ENCODE results near the gene FAM234A.

DNA sequence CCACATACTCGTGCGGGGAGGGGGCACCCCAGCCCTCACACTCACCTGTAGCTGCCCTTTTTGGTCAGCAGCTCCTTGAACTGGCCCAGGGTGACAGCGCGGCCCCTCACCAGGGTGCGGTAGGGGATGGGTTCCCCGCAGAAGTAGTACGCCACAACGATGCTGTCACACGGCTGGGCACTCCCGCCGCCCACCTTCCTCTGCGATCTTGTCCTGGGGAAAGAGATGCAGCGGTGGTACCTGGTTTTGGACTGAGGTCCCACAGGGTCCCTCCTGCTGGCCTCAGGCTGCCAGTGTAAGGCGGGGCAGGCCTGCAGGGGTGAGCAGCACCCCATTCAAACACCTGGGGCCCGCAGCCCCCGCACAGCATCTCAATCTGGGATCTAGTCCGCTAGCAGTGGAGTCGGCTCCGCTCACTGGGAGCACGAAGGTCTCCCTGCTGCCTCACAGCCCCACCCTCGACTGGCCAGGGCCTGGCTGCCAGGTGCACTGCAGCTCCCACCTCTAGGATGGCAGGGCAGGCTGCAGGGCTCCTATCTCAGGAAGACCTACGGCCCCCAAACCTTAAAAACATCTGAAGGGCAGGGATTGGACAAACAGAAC is 54.9 kb downstream of the FAM234A start:
- TF ChIP-seq POLR2AphosphoS5 (IDR thresholded peaks at IDR 0.05; ENCODE audit: low read depth, low read length) (no peak), SIN3A (IDR thresholded peaks at IDR 0.05; ENCODE audit: borderline replicate concordance, insufficient read depth, low read depth, low read length) (no peak), TCF7L2 (IDR thresholded peaks at IDR 0.05; ENCODE audit: low read depth, low read length) (no peak)
- TF ChIP-seq, protein P1, sequence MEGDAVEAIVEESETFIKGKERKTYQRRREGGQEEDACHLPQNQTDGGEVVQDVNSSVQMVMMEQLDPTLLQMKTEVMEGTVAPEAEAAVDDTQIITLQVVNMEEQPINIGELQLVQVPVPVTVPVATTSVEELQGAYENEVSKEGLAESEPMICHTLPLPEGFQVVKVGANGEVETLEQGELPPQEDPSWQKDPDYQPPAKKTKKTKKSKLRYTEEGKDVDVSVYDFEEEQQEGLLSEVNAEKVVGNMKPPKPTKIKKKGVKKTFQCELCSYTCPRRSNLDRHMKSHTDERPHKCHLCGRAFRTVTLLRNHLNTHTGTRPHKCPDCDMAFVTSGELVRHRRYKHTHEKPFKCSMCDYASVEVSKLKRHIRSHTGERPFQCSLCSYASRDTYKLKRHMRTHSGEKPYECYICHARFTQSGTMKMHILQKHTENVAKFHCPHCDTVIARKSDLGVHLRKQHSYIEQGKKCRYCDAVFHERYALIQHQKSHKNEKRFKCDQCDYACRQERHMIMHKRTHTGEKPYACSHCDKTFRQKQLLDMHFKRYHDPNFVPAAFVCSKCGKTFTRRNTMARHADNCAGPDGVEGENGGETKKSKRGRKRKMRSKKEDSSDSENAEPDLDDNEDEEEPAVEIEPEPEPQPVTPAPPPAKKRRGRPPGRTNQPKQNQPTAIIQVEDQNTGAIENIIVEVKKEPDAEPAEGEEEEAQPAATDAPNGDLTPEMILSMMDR (IDR thresholded peaks at IDR 0.05), result no peak
- TF ChIP-seq, protein P2, sequence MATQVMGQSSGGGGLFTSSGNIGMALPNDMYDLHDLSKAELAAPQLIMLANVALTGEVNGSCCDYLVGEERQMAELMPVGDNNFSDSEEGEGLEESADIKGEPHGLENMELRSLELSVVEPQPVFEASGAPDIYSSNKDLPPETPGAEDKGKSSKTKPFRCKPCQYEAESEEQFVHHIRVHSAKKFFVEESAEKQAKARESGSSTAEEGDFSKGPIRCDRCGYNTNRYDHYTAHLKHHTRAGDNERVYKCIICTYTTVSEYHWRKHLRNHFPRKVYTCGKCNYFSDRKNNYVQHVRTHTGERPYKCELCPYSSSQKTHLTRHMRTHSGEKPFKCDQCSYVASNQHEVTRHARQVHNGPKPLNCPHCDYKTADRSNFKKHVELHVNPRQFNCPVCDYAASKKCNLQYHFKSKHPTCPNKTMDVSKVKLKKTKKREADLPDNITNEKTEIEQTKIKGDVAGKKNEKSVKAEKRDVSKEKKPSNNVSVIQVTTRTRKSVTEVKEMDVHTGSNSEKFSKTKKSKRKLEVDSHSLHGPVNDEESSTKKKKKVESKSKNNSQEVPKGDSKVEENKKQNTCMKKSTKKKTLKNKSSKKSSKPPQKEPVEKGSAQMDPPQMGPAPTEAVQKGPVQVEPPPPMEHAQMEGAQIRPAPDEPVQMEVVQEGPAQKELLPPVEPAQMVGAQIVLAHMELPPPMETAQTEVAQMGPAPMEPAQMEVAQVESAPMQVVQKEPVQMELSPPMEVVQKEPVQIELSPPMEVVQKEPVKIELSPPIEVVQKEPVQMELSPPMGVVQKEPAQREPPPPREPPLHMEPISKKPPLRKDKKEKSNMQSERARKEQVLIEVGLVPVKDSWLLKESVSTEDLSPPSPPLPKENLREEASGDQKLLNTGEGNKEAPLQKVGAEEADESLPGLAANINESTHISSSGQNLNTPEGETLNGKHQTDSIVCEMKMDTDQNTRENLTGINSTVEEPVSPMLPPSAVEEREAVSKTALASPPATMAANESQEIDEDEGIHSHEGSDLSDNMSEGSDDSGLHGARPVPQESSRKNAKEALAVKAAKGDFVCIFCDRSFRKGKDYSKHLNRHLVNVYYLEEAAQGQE (IDR thresholded peaks at IDR 0.05; ENCODE audit: insufficient read depth in 1 of 2, low read depth in 2 of 2, low read length in 1 of 2), result no peak
